ENCODE data around the gene ACTR3C. TPM values are rescaled to one million over a fixed set of nuclear protein-coding genes. Genes with fewer than 3 reads are reported as not detected.

The ACTR3C gene
- total and polyA plus RNA-seq, 2 experiments from 2014 or later = 1.5 to 3.5 TPM

- TF ChIP-seq ETS1 (IDR thresholded peaks at IDR 0.05) = no peak
- no peak for TF ChIP-seq STAT1 (IDR thresholded peaks at IDR 0.05; ENCODE audit: unreplicated experiment)
- no peak for TF ChIP-seq NANOG (IDR thresholded peaks at IDR 0.05; ENCODE audit: borderline replicate concordance)
- no peak for TF ChIP-seq EZH2phosphoT487 (IDR thresholded peaks at IDR 0.05; ENCODE audit: unreplicated experiment)
- no peak for TF ChIP-seq EZH2 (IDR thresholded peaks at IDR 0.05; ENCODE audit: low read depth, unreplicated experiment)
- no peak for TF ChIP-seq ZNF462 (CRISPR knock-in tag; IDR thresholded peaks at IDR 0.05)
- no peak for TF ChIP-seq JUNB (IDR thresholded peaks at IDR 0.05; ENCODE audit: unreplicated experiment)
These were observed 48.0 kb upstream of the ACTR3C start (continued) for GRCh38 chr7:150371131-150371995.
